SK-N-MC (cell line): Measurements from ENCODE around the gene PLA2G5.
"Not testable (repeated sequence)": the region's sequence is repeated elsewhere in the genome, so short reads cannot be mapped to it uniquely, and the experiment has no call there.

Experiments used
- DNase-seq: peaks from one replicate; pipeline ENCODE4 v3.0.0-alpha.2; 2011; ENCODE audit warnings: low read depth, low spot score
- H3K27ac ChIP-seq: fragments of 200-600 bp; sonication (generic); 2 replicates; pipeline ENCODE4 v1.5.1; 2016; ENCODE audit warnings: mixed run types
- H3K36me3 ChIP-seq: fragments of 200-600 bp; sonication (generic); 2 replicates; pipeline ENCODE4 v1.6.1; 2017; ENCODE audit warnings: antibody characterized with exemption, low read length, mixed read lengths; ENCODE audit not compliant: insufficient read depth
- H3K4me3 ChIP-seq: fragments of 200-600 bp; sonication (generic); 2 replicates; pipeline ENCODE4 v1.5.1; 2016
- H3K9ac ChIP-seq: fragments of 200-600 bp; sonication (generic); 2 replicates; pipeline ENCODE4 v1.8.0; 2017; ENCODE audit warnings: mixed run types, mixed read lengths; ENCODE audit not compliant: insufficient read length
- H3K9me3 ChIP-seq: fragments of 200-600 bp; sonication (generic); 2 replicates; pipeline ENCODE4 v1.6.1; 2017; ENCODE audit warnings: low read depth, mild to moderate bottlenecking, antibody characterized with exemption, low read length, moderate library complexity, mixed read lengths
- EZH2 ChIP-seq: fragments of 200-600 bp; sonication (generic); IDR thresholded peaks from one replicate; pipeline ENCODE4 v1.6.1; 2017; ENCODE audit warnings: antibody characterized with exemption
- FOXP2 ChIP-seq: optimal IDR thresholded peaks from 2 replicates; pipeline ENCODE3; 2011; ENCODE audit warnings: mild to moderate bottlenecking, moderate library complexity; ENCODE audit not compliant: insufficient read depth; ENCODE audit errors: extremely low read length, control extremely low read depth
- POLR2AphosphoS5 ChIP-seq: IDR thresholded peaks from 2 replicates; pipeline ENCODE4 v1.6.1; 2012; ENCODE audit warnings: mild to moderate bottlenecking, low read depth, low read length, borderline replicate concordance

PLA2G5 gene

DNA sequence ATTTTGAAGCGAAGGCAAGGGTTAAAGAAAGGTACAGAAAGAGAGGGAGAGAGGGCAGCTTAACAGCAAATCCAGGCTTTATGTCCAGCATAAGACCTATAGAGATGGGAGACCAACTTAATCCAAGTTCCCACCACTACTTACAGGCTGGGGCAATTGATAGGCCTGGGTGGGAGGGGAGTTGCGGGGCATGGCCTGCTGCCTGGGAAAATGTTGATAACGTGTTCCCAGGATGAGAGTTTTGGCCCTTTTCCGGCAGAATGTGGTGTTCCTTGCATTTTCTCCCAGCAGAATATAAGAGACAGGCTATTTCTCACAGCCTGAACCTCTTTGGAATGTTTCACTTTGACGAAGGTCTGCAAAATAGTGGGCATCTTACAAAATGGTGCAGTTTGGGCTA, 34.9 kb upstream of the PLA2G5 start:
- no peak overlapping the region for H3K27ac ChIP-seq
- DNase-seq, result no peak
- TF ChIP-seq FOXP2, result no peak
- TF ChIP-seq EZH2, result no peak
- TF ChIP-seq POLR2AphosphoS5, result no peak
- H3K36me3 ChIP-seq, result no peaks in the 10 kb centered on the region
- H3K9me3 ChIP-seq, result no peaks in the 10 kb centered on the region
- no peak overlapping the region for H3K4me3 ChIP-seq
- H3K9ac ChIP-seq, result no peak overlapping the region

DNA sequence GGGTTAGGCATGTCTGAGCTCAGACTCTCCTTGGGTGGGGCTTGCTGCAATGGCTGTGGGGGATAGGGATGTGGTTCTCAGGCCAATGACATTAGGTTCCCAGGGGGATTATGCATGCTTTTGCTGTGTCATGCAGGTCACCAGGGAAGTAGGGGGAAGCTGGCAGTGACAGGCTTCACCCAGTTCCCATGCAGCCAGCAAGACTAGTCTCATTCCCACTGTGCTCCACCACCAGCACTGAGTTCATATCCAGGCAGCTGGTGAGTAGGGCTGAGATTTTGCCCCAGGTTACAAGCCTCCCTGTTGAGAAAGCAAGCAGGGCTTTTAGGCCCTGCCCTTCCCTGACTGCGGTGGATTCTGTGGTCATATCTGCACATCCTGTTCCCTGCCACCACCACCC, 32.1 kb upstream of the PLA2G5 start:
- TF ChIP-seq EZH2 (no peak), POLR2AphosphoS5 (no peak)
- Histone ChIP-seq H3K27ac (no peak overlapping the region), H3K9me3 (no peaks in the 10 kb centered on the region), H3K9ac (no peak overlapping the region), H3K36me3 (no peaks in the 10 kb centered on the region), H3K4me3 (no peak overlapping the region)
- no peak for DNase-seq

DNA sequence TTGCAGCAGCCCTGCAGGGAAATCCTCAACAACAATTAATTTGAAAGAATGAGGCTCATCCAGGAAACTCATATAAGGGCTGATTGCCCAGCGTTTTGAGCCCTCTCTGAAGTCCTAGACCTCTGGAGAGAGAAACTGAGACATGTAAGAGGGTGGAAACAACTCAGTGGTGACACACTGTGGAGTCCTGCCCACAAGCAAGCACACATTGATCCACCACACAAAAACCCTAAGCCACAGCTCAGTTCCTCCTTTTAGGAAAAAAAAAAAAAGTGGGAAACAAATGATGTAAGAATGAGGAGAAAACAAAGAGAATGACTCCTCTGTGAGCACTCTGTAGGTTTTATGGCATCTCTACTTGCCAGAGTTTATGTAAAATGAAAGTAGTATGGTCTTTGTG, 22.9 kb upstream of the PLA2G5 start:
- no peak overlapping the region for H3K27ac ChIP-seq
- no peak overlapping the region for H3K9ac ChIP-seq
- H3K9me3 ChIP-seq, result no peaks in the 10 kb centered on the region
- TF ChIP-seq POLR2AphosphoS5 (no peak), EZH2 (no peak), FOXP2 (no peak)
- no peak for DNase-seq
- H3K36me3 ChIP-seq, result no peaks in the 10 kb centered on the region
- H3K4me3 ChIP-seq, result no peak overlapping the region

DNA sequence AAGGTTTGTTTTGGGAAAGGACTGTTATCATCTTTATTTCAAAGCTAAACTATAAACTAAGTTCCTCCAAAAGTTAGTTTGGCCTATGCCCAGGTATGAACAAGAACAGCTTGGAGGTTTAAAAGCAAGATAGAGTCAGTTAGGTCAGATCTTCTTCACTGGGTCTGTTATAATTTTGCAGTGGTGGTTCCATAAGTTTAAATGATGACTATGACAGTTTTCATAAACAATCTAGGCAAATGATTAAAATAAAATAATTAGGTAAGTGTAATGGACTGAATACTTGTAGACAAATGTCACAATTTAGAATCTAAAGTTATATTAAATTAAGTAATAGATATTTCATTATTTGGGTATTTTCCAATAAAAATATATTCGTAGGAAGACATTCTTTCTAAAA, 21.4 kb upstream of the PLA2G5 start:
- no peak overlapping the region for H3K4me3 ChIP-seq
- H3K36me3 ChIP-seq, result no peaks in the 10 kb centered on the region
- no peak for TF ChIP-seq EZH2
- TF ChIP-seq POLR2AphosphoS5, result no peak
- no peak for TF ChIP-seq FOXP2
- no peak overlapping the region for H3K27ac ChIP-seq
- no peak for DNase-seq
- no peaks in the 10 kb centered on the region for H3K9me3 ChIP-seq
- no peak overlapping the region for H3K9ac ChIP-seq

DNA sequence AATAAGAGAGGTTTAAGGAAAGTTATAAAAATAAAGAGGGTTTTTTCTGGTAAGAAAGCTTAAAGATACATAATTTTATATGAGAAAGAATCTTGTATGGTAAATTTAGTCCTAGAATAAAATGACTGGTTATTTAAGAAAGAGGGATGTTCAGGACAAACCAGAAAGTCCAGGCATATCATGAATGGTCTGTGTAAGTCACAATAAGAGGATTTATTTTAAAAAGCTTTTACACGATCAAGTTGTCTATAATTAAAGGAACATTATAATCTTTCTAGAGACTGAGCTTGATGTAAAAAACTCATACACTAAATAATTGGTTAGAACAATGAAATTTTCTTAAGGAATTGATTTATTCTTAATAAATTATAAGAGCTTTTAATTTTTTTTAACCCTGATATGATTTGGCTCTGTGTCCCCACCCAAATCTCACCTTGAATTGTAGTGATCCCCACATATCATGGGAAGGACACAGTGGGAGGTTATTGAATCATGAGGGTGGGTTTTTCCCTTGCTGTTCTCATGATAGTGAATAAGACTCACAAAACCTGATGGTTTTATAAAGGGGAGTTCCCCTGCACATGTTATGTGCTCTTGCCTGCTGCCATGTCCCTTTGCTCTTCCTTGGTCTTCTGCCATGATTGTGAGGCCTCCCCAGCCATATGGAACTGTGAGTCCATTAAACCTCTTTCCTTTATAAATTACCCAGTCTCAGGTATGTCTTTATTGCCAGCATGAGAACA, 20.8 kb upstream of the PLA2G5 start:
- H3K36me3 ChIP-seq, H3K9ac ChIP-seq, DNase-seq, H3K9me3 ChIP-seq, H3K27ac ChIP-seq, H3K4me3 ChIP-seq: not testable (repeated sequence)

- TF ChIP-seq POLR2AphosphoS5 (no peak), EZH2 (no peak), FOXP2 (no peak)
- DNase-seq, result no peak
Observed at GRCh38 chr1:20051218-20051829, 18.7 kb upstream of the PLA2G5 start.

DNA sequence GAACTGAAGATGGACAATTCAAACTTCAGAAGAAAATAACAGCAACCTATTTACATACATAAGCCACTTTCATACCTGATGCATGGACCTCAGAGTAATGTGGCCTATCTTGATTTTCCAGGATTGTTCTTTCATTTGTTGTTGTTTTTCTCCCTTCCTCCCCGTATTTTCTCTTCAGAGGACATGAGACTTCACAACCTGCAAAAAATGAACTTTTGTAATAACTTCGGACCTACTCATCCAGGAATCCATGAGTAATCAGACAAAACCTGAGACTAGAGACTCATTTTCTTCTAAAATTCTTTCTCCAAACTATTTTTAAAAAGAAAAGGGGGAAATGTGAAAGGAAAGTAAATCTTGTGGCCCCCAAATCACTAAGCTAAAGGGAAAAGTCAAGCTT, 17.6 kb upstream of the PLA2G5 start:
- Histone ChIP-seq H3K9me3 (no peaks in the 10 kb centered on the region), H3K4me3 (no peak overlapping the region), H3K36me3 (no peaks in the 10 kb centered on the region), H3K9ac (no peak overlapping the region), H3K27ac (no peak overlapping the region)
- TF ChIP-seq FOXP2, result no peak
- DNase-seq, result no peak

More at GRCh38 chr1:20051218-20051829, 18.7 kb upstream of the PLA2G5 start:
- Histone ChIP-seq H3K4me3 (no peak overlapping the region), H3K9ac (no peak overlapping the region), H3K27ac (no peak overlapping the region), H3K9me3 (no peaks in the 10 kb centered on the region), H3K36me3 (no peaks in the 10 kb centered on the region)

DNA sequence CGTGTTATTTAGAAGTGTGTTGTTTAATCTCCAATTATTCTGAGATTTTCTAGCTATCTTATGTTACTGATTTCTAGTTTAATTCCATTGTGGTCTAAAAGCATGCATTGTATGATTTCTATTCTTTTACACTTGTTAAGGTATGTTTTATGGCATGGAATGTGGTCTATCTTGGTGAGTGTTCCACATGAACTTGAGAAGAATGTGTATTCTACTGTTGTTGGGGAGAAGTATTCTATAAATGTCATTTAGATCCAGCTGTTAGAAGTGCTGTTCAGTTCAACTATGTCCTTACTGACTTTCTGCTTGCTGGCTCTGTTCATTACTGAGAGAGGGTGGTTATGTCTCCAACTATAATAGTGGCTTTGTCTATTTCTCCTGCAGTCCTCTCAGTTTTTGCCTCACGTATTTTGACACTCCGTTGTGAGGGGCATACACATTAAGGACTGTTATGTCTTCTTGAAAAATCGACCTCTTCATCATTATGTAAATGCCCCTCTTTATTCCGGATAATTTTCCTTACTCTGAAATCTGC, 12.0 kb upstream of the PLA2G5 start:
- H3K27ac ChIP-seq, result no peak overlapping the region
- DNase-seq, result no peak
- no peaks in the 10 kb centered on the region for H3K36me3 ChIP-seq
- TF ChIP-seq FOXP2, result no peak
- no peak for TF ChIP-seq EZH2
- no peak for TF ChIP-seq POLR2AphosphoS5
- H3K9ac ChIP-seq, result no peak overlapping the region
- H3K4me3 ChIP-seq, result no peak overlapping the region
- no peaks in the 10 kb centered on the region for H3K9me3 ChIP-seq

DNA sequence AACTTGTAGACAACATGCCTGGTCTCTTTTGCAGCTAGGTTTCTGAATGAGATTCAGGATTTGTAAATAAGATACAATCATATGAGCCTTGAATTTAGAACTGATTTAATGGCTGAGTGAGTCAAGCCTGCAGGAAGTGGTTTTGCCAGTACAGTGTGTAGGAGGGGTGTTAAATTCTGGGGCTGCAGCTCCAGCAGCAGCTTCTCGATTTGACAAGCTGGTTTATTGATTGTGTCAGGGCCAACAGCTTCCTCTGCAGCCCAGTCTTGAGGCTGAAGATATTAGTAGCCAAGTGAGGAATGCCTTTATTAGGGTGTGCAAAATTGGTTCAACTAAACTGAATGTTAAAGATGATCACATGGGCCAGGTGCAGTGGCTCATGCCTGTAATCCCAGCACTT, 11.5 kb upstream of the PLA2G5 start:
- H3K36me3 ChIP-seq, result no peaks in the 10 kb centered on the region
- H3K4me3 ChIP-seq, result no peak overlapping the region
- no peak overlapping the region for H3K9ac ChIP-seq
- TF ChIP-seq EZH2 (no peak), FOXP2 (no peak), POLR2AphosphoS5 (no peak)
- H3K9me3 ChIP-seq, result no peaks in the 10 kb centered on the region
- no peak for DNase-seq
- H3K27ac ChIP-seq, result no peak overlapping the region
